ENCODE measurements around the gene BEND2.

The BEND2 gene

GRCh38 chrX:18126971-18127370 lies 93.7 kb downstream of the BEND2 start:
- CTCF ChIA-PET: no interaction called here
- TF ChIP-seq CTCF (IDR thresholded peaks at IDR 0.05; ENCODE audit: control extremely low read depth, extremely low read depth, low read depth, missing control alignments): no peak
- DNase-seq (ENCODE audit: extremely low spot score): no peak
- POLR2A ChIA-PET: no interaction called here

- ChIA-PET CTCF (no interaction called here), POLR2A (interaction anchor here (0.5 kb wide), 1 partner anchor 42 kb away, joined by 4 read pairs; no protein-coding TSS in a partner anchor)
- no peak for TF ChIP-seq CTCF (IDR thresholded peaks at IDR 0.05; ENCODE audit: control extremely low read depth, extremely low read depth, low read depth, missing control alignments)
- no peak for DNase-seq (ENCODE audit: extremely low spot score)
These were observed 100.8 kb downstream of the BEND2 start for GRCh38 chrX:18119856-18120255.

All from GM10248 (cell line).